ENCODE results near the gene SRF.
A peak's percentile ranks its signal among the peaks of the same experiment; 100 is the strongest.

GRCh38 chr6:43228951-43229802 lies 58.1 kb downstream of the SRF start, which contains the start of gene DNPH1:
- TF ChIP-seq CTCF (IDR thresholded peaks at IDR 0.05) (peak; percentile 89 to 96 (median 96)), POLR2A (IDR thresholded peaks at IDR 0.05) (peak; percentile 33), EP300 (IDR thresholded peaks at IDR 0.05) (no peak)
